ENCODE measurements around the gene KAT8. TPM values are rescaled to one million over a fixed set of nuclear protein-coding genes. Genes with fewer than 3 reads are reported as not detected.

Gene KAT8
- total and polyA plus RNA-seq, 9 of the 15 experiments (the other 6 are each of a cell fraction or from before 2014, with no cell fraction given) = 10.0 to 98.5 (median 76.4) TPM

DNA sequence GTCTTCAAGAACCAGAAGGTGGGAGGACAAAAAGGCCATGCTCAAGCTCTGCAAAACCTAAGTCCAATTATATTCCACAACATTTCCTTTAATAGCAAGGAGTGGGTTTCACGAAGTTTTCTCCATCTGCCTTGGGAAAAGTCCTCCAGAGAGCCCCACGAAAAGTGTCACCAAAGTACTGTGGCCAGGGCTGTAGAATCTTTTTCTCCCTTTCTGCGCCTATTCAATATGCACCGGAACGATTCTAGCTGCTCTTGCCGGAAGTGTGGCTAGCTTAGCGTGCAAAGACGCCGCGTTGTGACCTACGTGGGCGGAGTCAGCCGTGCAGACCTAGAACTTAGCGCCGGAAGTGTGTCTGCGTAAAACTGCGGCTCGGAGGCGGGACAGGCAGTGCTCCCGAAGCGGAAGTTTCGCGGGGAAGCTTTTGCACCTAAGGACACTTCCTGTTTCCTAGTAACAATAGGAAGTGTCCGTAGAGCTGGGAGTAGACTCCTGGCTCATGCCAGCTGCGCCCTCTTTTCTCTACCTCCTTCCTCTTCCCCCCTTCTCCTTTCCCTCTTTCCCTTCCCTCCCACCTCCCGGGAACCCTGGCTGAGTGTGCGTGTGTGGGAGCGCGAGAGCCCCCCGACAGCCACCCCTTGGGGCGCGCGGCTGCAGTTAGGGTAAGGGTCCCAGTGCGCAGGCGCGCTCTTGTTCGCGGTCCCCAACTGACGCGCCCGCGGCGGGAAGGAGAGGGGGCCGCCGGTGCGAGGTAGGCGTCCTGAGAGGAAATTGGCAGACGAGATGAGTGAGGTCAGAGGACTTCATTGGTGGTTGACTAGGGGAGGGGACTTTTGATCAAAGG, 43.3 kb upstream of the KAT8 start, which contains the start of the genes ZNF646 and ZNF668 (continued):
- TF ChIP-seq, protein P1, sequence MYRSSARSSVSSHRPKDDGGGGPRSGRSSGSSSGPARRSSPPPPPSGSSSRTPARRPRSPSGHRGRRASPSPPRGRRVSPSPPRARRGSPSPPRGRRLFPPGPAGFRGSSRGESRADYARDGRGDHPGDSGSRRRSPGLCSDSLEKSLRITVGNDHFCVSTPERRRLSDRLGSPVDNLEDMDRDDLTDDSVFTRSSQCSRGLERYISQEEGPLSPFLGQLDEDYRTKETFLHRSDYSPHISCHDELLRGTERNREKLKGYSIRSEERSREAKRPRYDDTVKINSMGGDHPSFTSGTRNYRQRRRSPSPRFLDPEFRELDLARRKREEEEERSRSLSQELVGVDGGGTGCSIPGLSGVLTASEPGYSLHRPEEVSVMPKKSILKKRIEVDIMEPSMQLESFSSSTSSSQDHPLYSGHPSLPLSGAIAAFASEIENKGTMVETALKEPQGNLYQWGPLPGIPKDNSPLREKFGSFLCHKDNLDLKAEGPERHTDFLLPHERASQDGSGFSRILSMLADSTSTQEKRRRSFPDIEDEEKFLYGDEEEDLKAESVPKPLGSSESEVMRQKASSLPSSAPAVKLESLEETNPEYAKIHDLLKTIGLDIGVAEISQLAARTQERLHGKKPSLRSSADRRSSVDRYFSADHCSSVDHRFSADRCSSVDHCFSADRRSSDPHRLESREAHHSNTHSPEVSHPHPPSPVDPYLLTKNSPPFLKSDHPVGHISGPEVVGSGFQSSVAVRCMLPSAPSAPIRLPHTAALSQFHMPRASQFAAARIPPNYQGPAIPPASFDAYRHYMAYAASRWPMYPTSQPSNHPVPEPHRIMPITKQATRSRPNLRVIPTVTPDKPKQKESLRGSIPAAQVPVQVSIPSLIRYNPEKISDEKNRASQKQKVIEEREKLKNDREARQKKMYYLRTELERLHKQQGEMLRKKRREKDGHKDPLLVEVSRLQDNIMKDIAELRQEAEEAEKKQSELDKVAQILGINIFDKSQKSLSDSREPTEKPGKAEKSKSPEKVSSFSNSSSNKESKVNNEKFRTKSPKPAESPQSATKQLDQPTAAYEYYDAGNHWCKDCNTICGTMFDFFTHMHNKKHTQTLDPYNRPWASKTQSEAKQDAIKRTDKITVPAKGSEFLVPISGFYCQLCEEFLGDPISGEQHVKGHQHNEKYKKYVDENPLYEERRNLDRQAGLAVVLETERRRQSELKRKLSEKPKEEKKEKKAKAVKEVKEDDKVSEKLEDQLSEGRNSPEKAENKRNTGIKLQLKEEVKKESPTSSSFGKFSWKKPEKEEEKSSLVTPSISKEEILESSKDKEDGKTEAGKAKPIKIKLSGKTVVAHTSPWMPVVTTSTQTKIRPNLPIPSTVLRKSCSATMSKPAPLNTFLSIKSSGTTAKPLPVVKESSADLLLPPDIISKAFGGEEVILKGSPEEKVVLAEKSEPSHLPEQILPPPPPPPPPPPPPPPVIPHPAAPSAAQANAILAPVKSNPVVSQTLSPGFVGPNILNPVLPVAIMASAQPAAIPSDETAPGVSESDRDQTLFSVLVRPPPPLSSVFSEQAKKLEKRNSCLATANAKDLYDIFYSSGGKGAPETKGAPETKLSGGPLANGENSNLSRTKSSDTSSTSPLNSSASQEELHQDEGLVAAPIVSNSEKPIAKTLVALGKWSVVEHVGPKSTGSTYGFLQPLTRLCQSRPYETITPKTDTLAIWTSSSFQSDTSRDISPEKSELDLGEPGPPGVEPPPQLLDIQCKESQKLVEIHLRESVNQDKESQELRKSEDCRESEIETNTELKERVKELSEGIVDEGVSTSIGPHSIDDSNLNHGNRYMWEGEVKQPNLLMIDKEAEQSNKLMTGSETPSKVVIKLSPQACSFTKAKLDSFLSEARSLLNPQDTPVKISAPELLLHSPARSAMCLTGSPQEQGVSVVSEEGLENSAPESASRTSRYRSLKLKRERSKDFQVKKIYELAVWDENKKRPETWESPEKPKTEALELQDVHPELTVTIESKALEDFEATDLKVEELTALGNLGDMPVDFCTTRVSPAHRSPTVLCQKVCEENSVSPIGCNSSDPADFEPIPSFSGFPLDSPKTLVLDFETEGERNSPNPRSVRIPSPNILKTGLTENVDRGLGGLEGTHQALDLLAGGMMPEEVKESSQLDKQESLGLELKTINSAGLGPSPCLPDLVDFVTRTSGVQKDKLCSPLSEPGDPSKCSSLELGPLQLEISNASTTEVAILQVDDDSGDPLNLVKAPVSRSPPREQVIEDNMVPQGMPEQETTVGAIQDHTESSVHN (IDR thresholded peaks at IDR 0.05; ENCODE audit: borderline replicate concordance in 1 of 2, low read depth in 1 of 2) = no peak
- TF ChIP-seq, protein P2, sequence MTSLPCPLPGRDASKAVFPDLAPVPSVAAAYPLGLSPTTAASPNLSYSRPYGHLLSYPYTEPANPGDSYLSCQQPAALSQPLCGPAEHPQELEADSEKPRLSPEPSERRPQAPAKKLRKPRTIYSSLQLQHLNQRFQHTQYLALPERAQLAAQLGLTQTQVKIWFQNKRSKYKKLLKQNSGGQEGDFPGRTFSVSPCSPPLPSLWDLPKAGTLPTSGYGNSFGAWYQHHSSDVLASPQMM (CRISPR knock-in tag; IDR thresholded peaks at IDR 0.05) = no peak
- TF ChIP-seq ETS2 (tag; IDR thresholded peaks at IDR 0.05; ENCODE audit: borderline replicate concordance, poor library complexity, severe bottlenecking) (no peak), PYGO2 (tag; IDR thresholded peaks at IDR 0.05) (no peak), ZNF766 (CRISPR knock-in tag; conservative IDR thresholded peaks at IDR 0.05) (no peak), RNF2 (IDR thresholded peaks at IDR 0.05) (no peak; the same call in 1 of the 2 replicates), PTBP1 (IDR thresholded peaks at IDR 0.05; ENCODE audit: low read depth, low read length) (no peak), RBM14 (IDR thresholded peaks at IDR 0.05; ENCODE audit: borderline replicate concordance, insufficient read depth, low read depth, low read length) (no peak), E2F3 (CRISPR knock-in tag; IDR thresholded peaks at IDR 0.05) (0 out of 2 replicates have a peak, but pooled peaks have one; percentile 50), ZNF124 (CRISPR knock-in tag; IDR thresholded peaks at IDR 0.05) (no peak), ZNF232 (CRISPR knock-in tag; IDR thresholded peaks at IDR 0.05) (no peak), NFE2L1 (tag; IDR thresholded peaks at IDR 0.05; ENCODE audit: borderline replicate concordance, low read depth) (no peak), HIVEP1 (CRISPR knock-in tag; IDR thresholded peaks at IDR 0.05) (no peak), HDGF (IDR thresholded peaks at IDR 0.05) (no peak), ZNF57 (CRISPR knock-in tag; IDR thresholded peaks at IDR 0.05) (no peak)
- TF ChIP-seq, protein P3, sequence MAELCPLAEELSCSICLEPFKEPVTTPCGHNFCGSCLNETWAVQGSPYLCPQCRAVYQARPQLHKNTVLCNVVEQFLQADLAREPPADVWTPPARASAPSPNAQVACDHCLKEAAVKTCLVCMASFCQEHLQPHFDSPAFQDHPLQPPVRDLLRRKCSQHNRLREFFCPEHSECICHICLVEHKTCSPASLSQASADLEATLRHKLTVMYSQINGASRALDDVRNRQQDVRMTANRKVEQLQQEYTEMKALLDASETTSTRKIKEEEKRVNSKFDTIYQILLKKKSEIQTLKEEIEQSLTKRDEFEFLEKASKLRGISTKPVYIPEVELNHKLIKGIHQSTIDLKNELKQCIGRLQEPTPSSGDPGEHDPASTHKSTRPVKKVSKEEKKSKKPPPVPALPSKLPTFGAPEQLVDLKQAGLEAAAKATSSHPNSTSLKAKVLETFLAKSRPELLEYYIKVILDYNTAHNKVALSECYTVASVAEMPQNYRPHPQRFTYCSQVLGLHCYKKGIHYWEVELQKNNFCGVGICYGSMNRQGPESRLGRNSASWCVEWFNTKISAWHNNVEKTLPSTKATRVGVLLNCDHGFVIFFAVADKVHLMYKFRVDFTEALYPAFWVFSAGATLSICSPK (IDR thresholded peaks at IDR 0.05; ENCODE audit: borderline replicate concordance) = no peak
